Lower leg skin (tissue), 3 donors: ENCODE data around the gene TNS2.

Source experiments
- CTCF ChIP-seq, 3 donors: fragments of 450-650 bp; IDR thresholded peaks; one replicate each; pipeline ENCODE4 v1.5.1; 2016; ENCODE audit warnings: antibody characterized with exemption in 3 of 3, mild to moderate bottlenecking in 3 of 3, moderate library complexity in 2 of 3
- POLR2A ChIP-seq, 2 donors: fragments of 450-650 bp; IDR thresholded peaks; one replicate each; pipeline ENCODE4 v1.6.1; 2016 to 2017; ENCODE audit warnings: antibody characterized with exemption in 2 of 2, mild to moderate bottlenecking in 1 of 2, moderate library complexity in 1 of 2

- TF ChIP-seq CTCF (IDR thresholded peaks at IDR 0.05) (no peak), POLR2A (IDR thresholded peaks at IDR 0.05) (no peak)
Observed at GRCh38 chr12:53063708-53064612, 14.1 kb downstream of the TNS2 start.
